H9 (cell line): ENCODE results near the gene ARHGEF2. TPM values are rescaled to one million over a fixed set of nuclear protein-coding genes. Genes with fewer than 3 reads are reported as not detected.

Experiments
- DNase-seq: peaks from one replicate; pipeline ENCODE4 v3.0.0-alpha.2; 2017
- H2AFZ ChIP-seq: one replicate; pipeline ENCODE4 v1.6.1; 2013; ENCODE audit warnings: mild to moderate bottlenecking, low read length, control low read depth, moderate library complexity
- H2AK5ac ChIP-seq: 2 replicates; pipeline ENCODE4 v1.6.1; 2013; ENCODE audit warnings: low read length, control low read depth, mixed read lengths; ENCODE audit not compliant: insufficient read length
- H2BK120ac ChIP-seq: one replicate; pipeline ENCODE4 v1.6.1; 2013; ENCODE audit warnings: low read depth, mild to moderate bottlenecking, low read length, control low read depth, inconsistent platforms; ENCODE audit not compliant: poor library complexity, severe bottlenecking
- H2BK12ac ChIP-seq: 2 replicates; pipeline ENCODE4 v1.6.1; 2013; ENCODE audit warnings: low read length, control low read depth, mixed read lengths, low read depth; ENCODE audit not compliant: insufficient read length
- H2BK15ac ChIP-seq: 2 replicates; pipeline ENCODE4 v1.6.1; 2013; ENCODE audit warnings: low read depth, low read length, control low read depth
- H2BK20ac ChIP-seq: one replicate; pipeline ENCODE4 v1.6.1; 2013; ENCODE audit warnings: low read depth, mild to moderate bottlenecking, low read length, control low read depth, inconsistent platforms; ENCODE audit not compliant: poor library complexity, severe bottlenecking
- H2BK5ac ChIP-seq: 2 replicates; pipeline ENCODE4 v1.6.1; 2013; ENCODE audit warnings: low read length, control low read depth, mixed read lengths; ENCODE audit not compliant: insufficient read length
- H3K14ac ChIP-seq: 2 replicates; pipeline ENCODE4 v1.6.1; 2013; ENCODE audit warnings: low read length, control low read depth; ENCODE audit not compliant: insufficient read depth
- H3K18ac ChIP-seq: 2 replicates; pipeline ENCODE4 v1.6.1; 2013; ENCODE audit warnings: low read depth, mild to moderate bottlenecking, mixed read lengths, low read length, control low read depth; ENCODE audit not compliant: insufficient read length
- H3K23ac ChIP-seq: 2 replicates; pipeline ENCODE4 v1.6.1; 2013; ENCODE audit warnings: low read length, control low read depth, mixed read lengths, low read depth; ENCODE audit not compliant: insufficient read length
- H3K23me2 ChIP-seq: 2 replicates; pipeline ENCODE4 v1.6.1; 2013; ENCODE audit warnings: low read depth, mild to moderate bottlenecking, mixed read lengths, low read length, control low read depth; ENCODE audit not compliant: insufficient read length, poor library complexity, severe bottlenecking
- H3K27ac ChIP-seq: 2 replicates; pipeline ENCODE4 v1.5.1; 2013; ENCODE audit warnings: low read length, control low read depth, mixed read lengths, low read depth; ENCODE audit not compliant: insufficient read length
- H3K27me3 ChIP-seq: 2 replicates; pipeline ENCODE4 v1.6.1; 2013; ENCODE audit warnings: low read length, control low read depth, inconsistent platforms; ENCODE audit not compliant: insufficient read depth
- H3K4ac ChIP-seq: 2 replicates; pipeline ENCODE4 v1.6.1; 2013; ENCODE audit warnings: low read depth, mild to moderate bottlenecking, control low read depth, inconsistent platforms, low read length, moderate library complexity
- H3K4me1 ChIP-seq: 2 replicates; pipeline ENCODE4 v1.6.1; 2013; ENCODE audit warnings: low read length, control low read depth, inconsistent platforms; ENCODE audit not compliant: insufficient read depth
- H3K4me2 ChIP-seq: 2 replicates; pipeline ENCODE4 v1.6.1; 2013; ENCODE audit warnings: low read length, control low read depth, mixed read lengths; ENCODE audit not compliant: insufficient read length, insufficient read depth
- H3K56ac ChIP-seq: 2 replicates; pipeline ENCODE4 v1.6.1; 2013; ENCODE audit warnings: low read depth, mild to moderate bottlenecking, mixed read lengths, low read length, control low read depth; ENCODE audit not compliant: insufficient read length
- H3K79me1 ChIP-seq: 2 replicates; pipeline ENCODE4 v1.6.1; 2013; ENCODE audit warnings: low read depth, mild to moderate bottlenecking, moderate library complexity, low read length, control low read depth, inconsistent platforms; ENCODE audit not compliant: insufficient read depth, poor library complexity, severe bottlenecking
- H3K79me2 ChIP-seq: 2 replicates; pipeline ENCODE4 v1.6.1; 2013; ENCODE audit warnings: low read length, control low read depth, inconsistent platforms; ENCODE audit not compliant: insufficient read depth
- H3K9ac ChIP-seq: 2 replicates; pipeline ENCODE4 v1.6.1; 2013; ENCODE audit warnings: low read length, control low read depth, mixed read lengths; ENCODE audit not compliant: insufficient read length; ENCODE audit errors: extremely low read depth
- H3K9me3 ChIP-seq: one replicate; pipeline ENCODE4 v1.6.1; 2013; ENCODE audit warnings: low read depth, low read length, inconsistent platforms; ENCODE audit not compliant: control insufficient read depth
- H3T11ph ChIP-seq: one replicate; pipeline ENCODE4 v1.6.1; 2013; ENCODE audit warnings: mild to moderate bottlenecking, low read length, control low read depth, inconsistent platforms
- H4K20me1 ChIP-seq: one replicate; pipeline ENCODE4 v1.6.1; 2013; ENCODE audit not compliant: control insufficient read depth, insufficient read length, insufficient read depth
- H4K5ac ChIP-seq: 2 replicates; pipeline ENCODE4 v1.6.1; 2013; ENCODE audit warnings: low read depth, mild to moderate bottlenecking, mixed read lengths, low read length, control low read depth; ENCODE audit not compliant: insufficient read length
- H4K8ac ChIP-seq: replicated peaks from 2 replicates; pipeline ENCODE4 v1.6.1; 2013; ENCODE audit warnings: low read length, control low read depth, mixed read lengths, low read depth; ENCODE audit not compliant: insufficient read length
- H4K91ac ChIP-seq: 2 replicates; pipeline ENCODE4 v1.6.1; 2013; ENCODE audit warnings: low read depth, mild to moderate bottlenecking, moderate library complexity, mixed read lengths, low read length, control low read depth; ENCODE audit not compliant: insufficient read length
- H3K27ac Mint-ChIP-seq, 3 experiments: 2 replicates in 2 of 3; 3 replicates in 1 of 3; pipeline ENCODE4 v1.8.0; 2020 to 2021; ENCODE audit warnings: mixed read lengths in 3 of 3, mild to moderate bottlenecking in 1 of 3, moderate library complexity in 1 of 3
- H3K27me3 Mint-ChIP-seq: 2 replicates; pipeline ENCODE4 v1.8.0; 2021; ENCODE audit warnings: low read depth, mild to moderate bottlenecking, moderate library complexity, mixed read lengths
- H3K36me3 Mint-ChIP-seq, 3 experiments: 2 replicates in 2 of 3; 3 replicates in 1 of 3; pipeline ENCODE4 v1.8.0; 2020 to 2021; ENCODE audit warnings: low read depth in 3 of 3, mixed read lengths in 3 of 3; ENCODE audit not compliant: insufficient read depth in 1 of 3
- H3K4me1 Mint-ChIP-seq, 2 experiments: 2 replicates each; pipeline ENCODE4 v1.8.0; 2020; ENCODE audit warnings: mixed read lengths in 2 of 2
- H3K4me3 Mint-ChIP-seq, 2 experiments: 2 replicates in 1 of 2; 3 replicates in 1 of 2; pipeline ENCODE4 v1.8.0; 2020 to 2021; ENCODE audit warnings: mild to moderate bottlenecking in 2 of 2, mixed read lengths in 2 of 2, moderate library complexity in 1 of 2
- H3K9me3 Mint-ChIP-seq, 2 experiments: 2 replicates in 1 of 2; 3 replicates in 1 of 2; pipeline ENCODE4 v1.8.0; 2020; ENCODE audit warnings: mild to moderate bottlenecking in 2 of 2, mixed read lengths in 2 of 2, moderate library complexity in 1 of 2
- WGBS: extraction: QIAGEN DNeasy Blood & Tissue Kit; methylation state at CpG from one replicate; pipeline ENCODE4 v1.1.7; 2013; ENCODE audit warnings: missing lambda C conversion rate, low lambda C conversion rate, mixed read lengths; ENCODE audit not compliant: insufficient read length; ENCODE audit errors: extremely low coverage; 5-methylcytosine and 5-hydroxymethylcytosine counted together
- total RNA-seq: library from RNA; stranded (reverse); gene quantifications from 2 replicates; pipeline ENCODE4 v1.2.1, GENCODE V29; 2021
- TF ChIP-seq, protein P1 (sequence below): fragments of 200-600 bp; sonication (generic); conservative IDR thresholded peaks from 3 replicates; pipeline ENCODE4 v1.8.0; 2021; ENCODE audit warnings: antibody characterized with exemption, mild to moderate bottlenecking

The ARHGEF2 gene
- total RNA-seq, 1 experiment from 2014 or later = 111 TPM

DNA sequence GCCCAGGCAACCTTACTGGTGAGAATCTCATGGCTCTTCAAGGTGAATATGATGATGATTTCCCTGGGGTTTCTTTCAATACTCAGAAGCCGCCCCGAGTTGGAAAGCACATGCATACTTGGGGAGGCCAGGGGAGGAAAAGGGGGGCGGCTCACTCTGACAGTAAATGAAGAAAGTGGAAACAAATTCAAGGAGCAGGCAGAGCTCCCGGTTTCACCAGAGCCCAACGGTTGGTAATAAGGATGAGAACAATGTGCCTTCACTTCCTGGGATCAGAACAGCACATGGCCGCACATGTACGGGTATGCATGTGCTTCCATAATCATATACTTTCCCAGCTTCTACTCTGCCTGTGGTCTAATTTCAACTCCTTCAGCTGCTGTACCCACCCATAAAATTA, 3.8 kb upstream of the ARHGEF2 start:
- H3K4me1 ChIP-seq = peaks cover 3% of the 10 kb centered on the region; the same call in 1 of the 2 replicates
- TF ChIP-seq, protein P1, sequence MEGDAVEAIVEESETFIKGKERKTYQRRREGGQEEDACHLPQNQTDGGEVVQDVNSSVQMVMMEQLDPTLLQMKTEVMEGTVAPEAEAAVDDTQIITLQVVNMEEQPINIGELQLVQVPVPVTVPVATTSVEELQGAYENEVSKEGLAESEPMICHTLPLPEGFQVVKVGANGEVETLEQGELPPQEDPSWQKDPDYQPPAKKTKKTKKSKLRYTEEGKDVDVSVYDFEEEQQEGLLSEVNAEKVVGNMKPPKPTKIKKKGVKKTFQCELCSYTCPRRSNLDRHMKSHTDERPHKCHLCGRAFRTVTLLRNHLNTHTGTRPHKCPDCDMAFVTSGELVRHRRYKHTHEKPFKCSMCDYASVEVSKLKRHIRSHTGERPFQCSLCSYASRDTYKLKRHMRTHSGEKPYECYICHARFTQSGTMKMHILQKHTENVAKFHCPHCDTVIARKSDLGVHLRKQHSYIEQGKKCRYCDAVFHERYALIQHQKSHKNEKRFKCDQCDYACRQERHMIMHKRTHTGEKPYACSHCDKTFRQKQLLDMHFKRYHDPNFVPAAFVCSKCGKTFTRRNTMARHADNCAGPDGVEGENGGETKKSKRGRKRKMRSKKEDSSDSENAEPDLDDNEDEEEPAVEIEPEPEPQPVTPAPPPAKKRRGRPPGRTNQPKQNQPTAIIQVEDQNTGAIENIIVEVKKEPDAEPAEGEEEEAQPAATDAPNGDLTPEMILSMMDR = no peak

More for the DNA sequence above, 3.8 kb upstream of the ARHGEF2 start:
- Histone ChIP-seq H4K91ac (no peak overlapping the region), H4K8ac (no peak overlapping the region), H3K4ac (no peak overlapping the region), H4K20me1 (no peaks in the 10 kb centered on the region), H2BK120ac (no peak overlapping the region), H3K18ac (no peak overlapping the region), H2AK5ac (no peak overlapping the region), H2BK12ac (no peak overlapping the region), H3K27me3 (no peaks in the 10 kb centered on the region), H3T11ph (no peak overlapping the region), H3K23me2 (peaks cover 13% of the 10 kb centered on the region), H3K14ac (no peak overlapping the region), H3K79me2 (no peaks in the 10 kb centered on the region; the same call in 1 of the 2 replicates), H3K79me1 (no peaks in the 10 kb centered on the region), H3K4me2 (no peak overlapping the region), H3K27ac (no peak overlapping the region), H3K9me3 (no peaks in the 10 kb centered on the region), H2BK5ac (no peak overlapping the region), H3K9ac (no peak overlapping the region), H2BK20ac (no peak overlapping the region), H3K56ac (no peak overlapping the region), H2AFZ (no peak overlapping the region), H3K23ac (no peak overlapping the region), H4K5ac (no peak overlapping the region), H2BK15ac (no peak overlapping the region)
- Mint-ChIP-seq H3K36me3 (peaks cover 0 to 2% (median 2%) of the 10 kb centered on the region in 3 experiments; a peak in 2 of 7 replicates), H3K27me3 (no peaks in the 10 kb centered on the region), H3K4me1 (peaks cover 60 to 69% of the 10 kb centered on the region in 2 experiments), H3K27ac (peak overlapping the region in 1 of 3 experiments; percentile 8; a peak in 1 of 7 replicates), H3K4me3 (0 out of 5 replicates have a peak overlapping the region, but pooled peaks of 1 of the 2 experiments have one; percentile 41), H3K9me3 (no peaks in the 10 kb centered on the region)
- WGBS = no CpG with 5 or more reads among the region's 7 CpGs
- DNase-seq = no peak
